ENCODE data around the gene KAT6B.

- TF ChIP-seq EZH2 (IDR thresholded peaks at IDR 0.05; ENCODE audit: borderline replicate concordance, control insufficient read depth, low read depth, low read length) (no peak), MLLT1 (IDR thresholded peaks at IDR 0.05) (no peak), CREM (IDR thresholded peaks at IDR 0.05; ENCODE audit: low read depth) (no peak), EP300 (IDR thresholded peaks at IDR 0.05; ENCODE audit: borderline replicate concordance in 1 of 2, control insufficient read depth in 1 of 2, low read depth in 2 of 2, low read length in 2 of 2) (no peak)
These were observed 25.0 kb upstream of the KAT6B start for GRCh38 chr10:74801447-74801846.
